Upper lobe of left lung (tissue), 4 donors: ENCODE measurements around the gene SERGEF.

ENCODE experiments used
- EP300 ChIP-seq, 4 donors: sonication (generic); formaldehyde crosslinking; IDR thresholded peaks; one replicate each; pipeline ENCODE4 v1.5.1; 2017; ENCODE audit warnings: antibody characterized with exemption in 4 of 4, control low read depth in 2 of 4
- POLR2A ChIP-seq, 4 donors: fragments of 450-650 bp; IDR thresholded peaks; one replicate each; pipeline ENCODE4 v1.5.1; 2016 to 2017; ENCODE audit warnings: antibody characterized with exemption in 4 of 4, mild to moderate bottlenecking in 2 of 4
- POLR2AphosphoS5 ChIP-seq, 2 donors: sonication (generic); formaldehyde crosslinking; IDR thresholded peaks; one replicate each; pipeline ENCODE4 v1.5.1; 2017; ENCODE audit warnings: antibody characterized with exemption in 2 of 2
- TF ChIP-seq, protein P1 (sequence below), 6 experiments: fragments of 450-650 bp in 4 of 6; fragments of 200-600 bp in 2 of 6; sonication (generic) in 2 of 6; IDR thresholded peaks; one replicate each; pipeline ENCODE4 v1.5.1; 2016 to 2019; ENCODE audit warnings: antibody characterized with exemption in 6 of 6

DNA sequence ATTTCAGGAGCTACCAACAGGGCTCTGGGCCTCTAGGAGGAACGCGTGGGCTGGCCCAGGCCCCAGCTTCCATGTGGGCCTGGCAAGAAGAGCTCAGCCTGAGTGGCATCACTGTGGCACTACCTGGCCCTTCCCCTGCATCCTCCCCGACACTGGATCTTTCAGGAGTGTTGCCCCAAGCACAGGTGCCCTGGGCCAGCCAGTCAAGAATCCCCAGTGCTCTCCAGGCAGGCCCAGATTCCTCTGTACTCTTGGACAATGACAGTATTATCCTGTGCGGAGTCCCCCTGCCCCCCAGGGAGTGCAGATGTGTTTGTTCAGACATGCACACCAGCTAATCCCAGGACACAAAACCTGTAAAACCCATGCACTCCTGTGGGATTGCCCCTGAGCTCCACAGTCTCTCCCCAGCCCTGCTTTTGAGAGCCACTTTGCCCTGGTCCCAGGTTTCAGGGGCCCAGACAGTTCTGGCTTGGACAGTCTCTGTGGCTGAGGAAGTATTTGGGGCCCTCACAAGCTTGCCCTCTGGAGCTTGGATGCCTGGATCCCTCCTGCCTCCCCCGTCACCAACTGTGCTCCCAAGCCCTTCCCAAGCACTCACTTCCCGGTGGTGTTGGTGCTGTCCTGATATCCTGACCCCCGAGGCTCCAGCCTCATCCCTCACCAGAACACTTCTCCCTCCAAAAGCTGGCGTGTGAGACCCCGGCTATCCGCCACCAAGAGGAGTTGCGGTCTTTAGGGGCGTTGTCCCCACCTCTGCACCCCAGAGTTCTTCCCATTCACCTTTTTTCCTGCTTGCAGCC, 238.4 kb downstream of the SERGEF start:
- TF ChIP-seq, protein P1, sequence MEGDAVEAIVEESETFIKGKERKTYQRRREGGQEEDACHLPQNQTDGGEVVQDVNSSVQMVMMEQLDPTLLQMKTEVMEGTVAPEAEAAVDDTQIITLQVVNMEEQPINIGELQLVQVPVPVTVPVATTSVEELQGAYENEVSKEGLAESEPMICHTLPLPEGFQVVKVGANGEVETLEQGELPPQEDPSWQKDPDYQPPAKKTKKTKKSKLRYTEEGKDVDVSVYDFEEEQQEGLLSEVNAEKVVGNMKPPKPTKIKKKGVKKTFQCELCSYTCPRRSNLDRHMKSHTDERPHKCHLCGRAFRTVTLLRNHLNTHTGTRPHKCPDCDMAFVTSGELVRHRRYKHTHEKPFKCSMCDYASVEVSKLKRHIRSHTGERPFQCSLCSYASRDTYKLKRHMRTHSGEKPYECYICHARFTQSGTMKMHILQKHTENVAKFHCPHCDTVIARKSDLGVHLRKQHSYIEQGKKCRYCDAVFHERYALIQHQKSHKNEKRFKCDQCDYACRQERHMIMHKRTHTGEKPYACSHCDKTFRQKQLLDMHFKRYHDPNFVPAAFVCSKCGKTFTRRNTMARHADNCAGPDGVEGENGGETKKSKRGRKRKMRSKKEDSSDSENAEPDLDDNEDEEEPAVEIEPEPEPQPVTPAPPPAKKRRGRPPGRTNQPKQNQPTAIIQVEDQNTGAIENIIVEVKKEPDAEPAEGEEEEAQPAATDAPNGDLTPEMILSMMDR (IDR thresholded peaks at IDR 0.05): no peak
- no peak for TF ChIP-seq POLR2AphosphoS5 (IDR thresholded peaks at IDR 0.05)
- no peak for TF ChIP-seq POLR2A (IDR thresholded peaks at IDR 0.05)
- no peak for TF ChIP-seq EP300 (IDR thresholded peaks at IDR 0.05)
